ENCODE data around the gene APOM.

DNA sequence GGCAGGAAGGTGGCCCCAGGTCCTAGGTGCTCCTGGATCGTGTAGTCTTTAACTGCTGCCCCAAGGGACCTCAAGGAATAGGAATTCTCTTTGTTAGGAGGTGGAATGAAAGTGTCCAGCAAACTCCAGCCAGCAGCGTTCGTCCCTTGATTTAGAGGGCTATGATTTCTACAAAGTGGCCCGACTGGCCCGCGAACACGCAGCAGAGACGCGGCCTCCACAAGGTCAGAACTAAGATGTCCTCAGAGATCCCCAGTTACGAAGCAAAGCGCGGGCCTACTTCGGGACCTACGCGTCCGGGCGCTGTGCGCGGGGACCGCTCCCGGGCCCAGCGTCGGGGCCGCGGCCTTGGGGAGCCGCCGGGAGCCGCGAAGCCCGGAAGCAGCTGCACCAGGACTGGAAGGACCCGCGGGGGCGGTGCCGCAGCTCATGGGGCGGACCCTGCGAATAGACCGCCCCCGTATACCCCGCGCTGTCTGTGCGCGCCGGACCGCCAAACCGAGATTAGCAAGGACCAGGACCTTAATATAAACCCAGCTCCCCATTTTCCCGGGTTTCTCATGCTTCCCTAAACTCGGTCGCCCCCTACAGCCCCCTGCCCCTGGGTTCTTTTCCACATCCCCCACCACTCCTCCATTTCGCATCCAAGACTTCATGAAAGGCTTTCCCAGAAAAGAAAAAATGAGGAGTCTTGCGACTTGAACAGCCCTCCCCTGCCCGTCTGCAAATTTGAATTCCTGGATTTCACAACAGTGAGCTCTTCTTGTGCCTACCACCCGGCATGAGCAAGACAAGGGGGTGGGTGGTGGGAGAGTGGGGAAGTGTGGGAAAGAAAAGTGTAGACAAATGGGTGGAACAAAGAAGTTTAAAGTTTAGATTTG lies 4.9 kb downstream of the APOM start, which contains the start of gene C6orf47:
- TF ChIP-seq, protein P1, sequence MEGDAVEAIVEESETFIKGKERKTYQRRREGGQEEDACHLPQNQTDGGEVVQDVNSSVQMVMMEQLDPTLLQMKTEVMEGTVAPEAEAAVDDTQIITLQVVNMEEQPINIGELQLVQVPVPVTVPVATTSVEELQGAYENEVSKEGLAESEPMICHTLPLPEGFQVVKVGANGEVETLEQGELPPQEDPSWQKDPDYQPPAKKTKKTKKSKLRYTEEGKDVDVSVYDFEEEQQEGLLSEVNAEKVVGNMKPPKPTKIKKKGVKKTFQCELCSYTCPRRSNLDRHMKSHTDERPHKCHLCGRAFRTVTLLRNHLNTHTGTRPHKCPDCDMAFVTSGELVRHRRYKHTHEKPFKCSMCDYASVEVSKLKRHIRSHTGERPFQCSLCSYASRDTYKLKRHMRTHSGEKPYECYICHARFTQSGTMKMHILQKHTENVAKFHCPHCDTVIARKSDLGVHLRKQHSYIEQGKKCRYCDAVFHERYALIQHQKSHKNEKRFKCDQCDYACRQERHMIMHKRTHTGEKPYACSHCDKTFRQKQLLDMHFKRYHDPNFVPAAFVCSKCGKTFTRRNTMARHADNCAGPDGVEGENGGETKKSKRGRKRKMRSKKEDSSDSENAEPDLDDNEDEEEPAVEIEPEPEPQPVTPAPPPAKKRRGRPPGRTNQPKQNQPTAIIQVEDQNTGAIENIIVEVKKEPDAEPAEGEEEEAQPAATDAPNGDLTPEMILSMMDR (IDR thresholded peaks at IDR 0.05) = no peak
- TF ChIP-seq POLR2A (IDR thresholded peaks at IDR 0.05) = peak in 1 of 2 donors; percentile 77
